ENCODE data around the gene CNOT2. TPM values are rescaled to one million over a fixed set of nuclear protein-coding genes. Genes with fewer than 3 reads are reported as not detected.

The CNOT2 gene
- total RNA-seq, 2 experiments from 2014 or later: 67.9 to 69.0 TPM

DNA sequence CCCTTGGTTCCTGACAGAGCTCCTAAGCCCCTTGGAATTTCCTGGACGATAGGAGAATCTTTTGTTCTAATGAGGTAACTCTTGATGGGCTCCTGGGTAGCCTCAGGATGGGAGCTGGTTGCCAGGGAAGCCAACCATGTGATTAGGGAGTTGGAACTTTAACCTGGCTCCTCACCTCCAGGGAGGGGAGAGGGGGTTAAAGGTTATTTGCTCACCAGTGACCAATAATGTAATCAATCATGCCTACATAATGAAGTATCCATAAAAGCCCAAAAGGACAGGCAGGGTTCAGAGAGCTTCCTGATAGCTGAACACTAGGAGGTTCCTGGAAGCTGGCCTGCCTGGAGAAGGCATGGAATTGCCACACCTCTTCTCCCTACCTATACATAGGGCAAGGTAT is 6.2 kb upstream of the CNOT2 start:
- CTCF ChIA-PET: no interaction called here
- no peak for ATAC-seq
- intact Hi-C loops (cut with micrococcal nuclease): no loop called here
- TF ChIP-seq, protein P1, sequence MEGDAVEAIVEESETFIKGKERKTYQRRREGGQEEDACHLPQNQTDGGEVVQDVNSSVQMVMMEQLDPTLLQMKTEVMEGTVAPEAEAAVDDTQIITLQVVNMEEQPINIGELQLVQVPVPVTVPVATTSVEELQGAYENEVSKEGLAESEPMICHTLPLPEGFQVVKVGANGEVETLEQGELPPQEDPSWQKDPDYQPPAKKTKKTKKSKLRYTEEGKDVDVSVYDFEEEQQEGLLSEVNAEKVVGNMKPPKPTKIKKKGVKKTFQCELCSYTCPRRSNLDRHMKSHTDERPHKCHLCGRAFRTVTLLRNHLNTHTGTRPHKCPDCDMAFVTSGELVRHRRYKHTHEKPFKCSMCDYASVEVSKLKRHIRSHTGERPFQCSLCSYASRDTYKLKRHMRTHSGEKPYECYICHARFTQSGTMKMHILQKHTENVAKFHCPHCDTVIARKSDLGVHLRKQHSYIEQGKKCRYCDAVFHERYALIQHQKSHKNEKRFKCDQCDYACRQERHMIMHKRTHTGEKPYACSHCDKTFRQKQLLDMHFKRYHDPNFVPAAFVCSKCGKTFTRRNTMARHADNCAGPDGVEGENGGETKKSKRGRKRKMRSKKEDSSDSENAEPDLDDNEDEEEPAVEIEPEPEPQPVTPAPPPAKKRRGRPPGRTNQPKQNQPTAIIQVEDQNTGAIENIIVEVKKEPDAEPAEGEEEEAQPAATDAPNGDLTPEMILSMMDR (IDR thresholded peaks at IDR 0.05): no peak
- Mint-ChIP-seq H3K4me3 (no peak overlapping the region), H3K4me1 (ENCODE audit: low read depth) (peaks cover 13% of the 10 kb centered on the region), H3K27me3 (no peaks in the 10 kb centered on the region), H3K27ac (no peak overlapping the region), H3K9me3 (peaks cover 3% of the 10 kb centered on the region), H3K36me3 (ENCODE audit: low read depth) (peaks cover 42% of the 10 kb centered on the region)
- DNase-seq: no peak
- POLR2A ChIA-PET: no interaction called here

DNA sequence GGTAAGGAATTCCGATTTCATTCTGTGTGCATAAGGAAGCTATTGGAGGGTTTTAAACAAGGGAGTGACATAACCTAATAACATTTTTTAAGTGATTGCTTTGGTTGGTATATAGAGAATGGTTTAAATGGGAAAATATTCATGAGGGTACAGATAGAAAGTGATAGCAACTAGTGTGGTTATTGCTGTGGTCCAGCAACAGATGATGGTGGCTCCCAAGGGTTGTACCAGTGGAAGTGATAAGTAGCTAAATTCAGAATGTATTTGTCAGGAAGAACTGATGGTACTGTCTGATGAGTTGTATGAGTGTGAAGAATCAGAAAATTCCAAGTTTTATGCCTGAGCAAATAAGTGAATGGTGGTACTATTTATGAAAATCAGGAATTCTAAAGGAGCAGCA is 2.6 kb upstream of the CNOT2 start:
- Mint-ChIP-seq H3K4me1 (ENCODE audit: low read depth) (peaks cover 28% of the 10 kb centered on the region), H3K4me3 (no peak overlapping the region), H3K27me3 (no peaks in the 10 kb centered on the region), H3K36me3 (ENCODE audit: low read depth) (peaks cover 53% of the 10 kb centered on the region), H3K27ac (peak overlapping the region; percentile 21), H3K9me3 (peaks cover 2% of the 10 kb centered on the region)
- no peak for DNase-seq
- POLR2A ChIA-PET: interaction anchor here (0.6 kb wide), 1 partner anchor 193 kb away, joined by 3 read pairs; no protein-coding TSS in a partner anchor
- TF ChIP-seq, protein P1 (IDR thresholded peaks at IDR 0.05): no peak
- intact Hi-C loops (cut with micrococcal nuclease): loop anchor here (5.0 kb wide), 1 partner anchor 127 kb away; the partner anchor contains the start of gene KCNMB4
- CTCF ChIA-PET: no interaction called here
- no peak for ATAC-seq

DNA sequence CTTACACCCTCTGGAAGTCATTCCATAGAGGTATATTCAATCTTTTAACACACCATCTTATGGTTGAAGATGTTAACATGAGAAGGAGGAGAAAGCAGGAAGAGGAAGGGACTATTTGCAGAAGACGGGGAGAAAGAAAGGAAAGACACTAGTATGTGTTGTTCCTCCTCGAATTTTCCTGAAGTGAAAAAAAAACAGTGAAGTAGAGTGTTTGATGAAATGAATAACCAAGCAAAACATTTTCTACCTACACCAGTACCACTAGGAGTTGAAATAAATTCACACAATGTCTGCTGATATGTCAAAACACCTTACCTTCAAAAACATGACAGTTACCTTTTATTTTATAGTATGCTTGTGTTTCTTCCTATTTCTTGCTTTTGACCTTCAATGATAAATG is 1.4 kb upstream of the CNOT2 start:
- POLR2A ChIA-PET: interaction anchor here (0.7 to 1.2 kb wide), 2 partner anchors 234 to 1421 kb away, joined by 3 read pairs; no protein-coding TSS in a partner anchor
- TF ChIP-seq, protein P1 (IDR thresholded peaks at IDR 0.05): no peak
- CTCF ChIA-PET: no interaction called here

DNA sequence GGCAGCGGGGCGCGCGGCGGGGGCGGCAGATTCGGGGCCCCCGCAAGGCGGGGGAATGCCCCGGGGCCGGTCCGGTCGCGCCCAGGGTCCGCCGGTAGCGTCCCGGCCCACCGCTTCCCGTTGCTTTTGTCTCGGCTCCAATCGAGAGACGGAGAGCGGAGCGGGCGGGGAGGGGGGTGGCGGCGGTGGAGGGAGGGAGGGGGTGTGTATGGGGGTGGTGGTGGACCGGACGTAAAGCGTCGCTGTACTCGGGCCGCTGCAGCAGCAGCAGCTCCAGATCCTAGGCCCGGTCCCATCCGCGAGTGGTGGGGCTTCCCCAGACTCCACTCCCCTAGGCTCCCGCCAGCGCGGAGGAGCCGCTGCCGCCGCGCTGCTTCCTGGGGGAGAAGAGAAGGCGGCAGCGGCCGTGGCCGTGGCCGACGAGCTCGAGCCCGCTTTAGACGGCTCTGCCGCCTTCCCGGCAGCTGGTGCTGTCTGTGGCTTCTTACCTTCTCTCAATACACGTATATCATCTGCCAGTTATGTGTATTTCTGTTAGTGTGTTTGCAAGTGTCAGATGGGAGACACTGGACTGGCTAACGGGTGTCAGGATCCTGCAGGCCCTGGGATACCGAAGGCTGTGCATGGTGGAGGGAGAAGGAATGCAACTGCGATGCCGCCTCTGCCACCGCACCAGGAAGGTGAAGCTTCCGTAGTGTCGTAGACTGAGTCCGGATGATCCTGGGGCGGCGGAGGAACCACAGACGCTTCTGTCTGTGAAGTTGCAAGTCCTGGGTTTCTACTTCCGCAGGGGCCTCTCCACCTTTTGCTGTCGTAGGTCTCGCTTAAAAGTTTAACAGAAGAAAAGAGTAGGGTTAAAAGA is 508 bp downstream of the CNOT2 start:
- ATAC-seq (peak; percentile 55), DNase-seq (peak; percentile 75)
- POLR2A ChIA-PET: interaction anchor here (0.6 to 1.8 kb wide), 8 partner anchors 10 to 502 kb away, joined by 3 to 6 read pairs (median 3); no protein-coding TSS in a partner anchor
- CTCF ChIA-PET: no interaction called here
- intact Hi-C loops (cut with micrococcal nuclease): loop anchor here (5.0 kb wide), 1 partner anchor 124 kb away; the partner anchor contains the start of gene KCNMB4
- peaks cover 53% of the 10 kb centered on the region for H3K4me1 Mint-ChIP-seq (ENCODE audit: low read depth)
- H3K27ac Mint-ChIP-seq: peak overlapping the region; percentile 99
- peak overlapping the region; percentile 87 for H3K4me3 Mint-ChIP-seq
- no peaks in the 10 kb centered on the region for H3K27me3 Mint-ChIP-seq
- TF ChIP-seq, protein P1 (IDR thresholded peaks at IDR 0.05): no peak
- peaks cover 50% of the 10 kb centered on the region for H3K36me3 Mint-ChIP-seq (ENCODE audit: low read depth)
- H3K9me3 Mint-ChIP-seq: no peaks in the 10 kb centered on the region

More for the DNA sequence above, 1.4 kb upstream of the CNOT2 start:
- intact Hi-C loops (cut with micrococcal nuclease): loop anchor here (5.0 kb wide), 1 partner anchor 125 kb away; the partner anchor contains the start of gene KCNMB4
- peaks cover 50% of the 10 kb centered on the region for H3K36me3 Mint-ChIP-seq (ENCODE audit: low read depth)
- no peaks in the 10 kb centered on the region for H3K27me3 Mint-ChIP-seq
- no peak for ATAC-seq
- no peak for DNase-seq
- H3K4me3 Mint-ChIP-seq: peak overlapping the region; percentile 87
- peaks cover 2% of the 10 kb centered on the region for H3K9me3 Mint-ChIP-seq
- peak overlapping the region; percentile 99 for H3K27ac Mint-ChIP-seq
- H3K4me1 Mint-ChIP-seq (ENCODE audit: low read depth): peaks cover 36% of the 10 kb centered on the region

DNA sequence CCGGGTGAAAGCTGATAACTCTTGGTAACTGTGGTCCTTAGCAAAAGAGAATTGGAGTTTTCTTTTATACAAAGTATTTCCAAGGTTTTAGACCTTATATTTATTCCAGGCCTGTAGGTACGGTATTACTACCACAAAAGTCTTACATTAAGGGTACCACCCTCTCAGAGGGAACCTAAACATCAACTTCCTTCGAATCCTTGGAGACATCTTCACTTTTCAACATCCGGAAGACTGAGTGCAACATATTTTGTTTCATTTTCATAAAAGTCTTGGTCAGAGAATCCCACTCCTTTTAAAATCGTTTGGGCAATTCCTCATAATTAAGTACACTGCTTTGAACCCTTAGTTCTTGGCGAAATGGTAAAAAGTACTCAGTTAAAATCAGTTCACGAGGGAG is 1.2 kb downstream of the CNOT2 start:
- H3K27me3 Mint-ChIP-seq: no peaks in the 10 kb centered on the region
- H3K4me1 Mint-ChIP-seq (ENCODE audit: low read depth): peaks cover 57% of the 10 kb centered on the region
- peaks cover 43% of the 10 kb centered on the region for H3K36me3 Mint-ChIP-seq (ENCODE audit: low read depth)
- intact Hi-C loops (cut with micrococcal nuclease): loop anchor here (5.0 kb wide), 1 partner anchor 123 kb away; the partner anchor contains the start of gene KCNMB4
- TF ChIP-seq, protein P1 (IDR thresholded peaks at IDR 0.05): no peak
- H3K9me3 Mint-ChIP-seq: no peaks in the 10 kb centered on the region
- H3K4me3 Mint-ChIP-seq: peak overlapping the region; percentile 87
- ChIA-PET POLR2A (interaction anchor here (0.6 to 1.8 kb wide), 8 partner anchors 10 to 503 kb away, joined by 3 to 6 read pairs (median 3); no protein-coding TSS in a partner anchor), CTCF (no interaction called here)
- no peak for ATAC-seq
- peak overlapping the region; percentile 98 for H3K27ac Mint-ChIP-seq
- DNase-seq: no peak

Measured in activated CD8-positive, alpha-beta T cell treated with anti-CD3 and anti-CD28 coated beads for 36 hours (primary cell).